ENCODE results near the gene PEG3. TPM values are rescaled to one million over a fixed set of nuclear protein-coding genes. Genes with fewer than 3 reads are reported as not detected.
A peak's percentile ranks its signal among the peaks of the same experiment; 100 is the strongest.

Gene PEG3
- total and polyA plus RNA-seq, 2 of the 13 experiments (the other 11 are each of a cell fraction or from before 2014, with no cell fraction given): 217 to 394 TPM

- TF ChIP-seq TFDP1 (CRISPR knock-in tag; IDR thresholded peaks at IDR 0.05; ENCODE audit: borderline replicate concordance): peak; percentile 83
- peak; percentile 79; the same call in 1 of the 2 replicates for TF ChIP-seq ZNF609 (CRISPR knock-in tag; IDR thresholded peaks at IDR 0.05; ENCODE audit: borderline replicate concordance)
- no peak for TF ChIP-seq HIVEP1 (CRISPR knock-in tag; IDR thresholded peaks at IDR 0.05)
- no peak for TF ChIP-seq PAWR (CRISPR knock-in tag; IDR thresholded peaks at IDR 0.05; ENCODE audit: borderline replicate concordance)
- no peak for TF ChIP-seq MBD4 (IDR thresholded peaks at IDR 0.05; ENCODE audit: borderline replicate concordance, low read length)
- peak; percentile 97 for TF ChIP-seq ZNF343 (CRISPR knock-in tag; IDR thresholded peaks at IDR 0.05)
- peak; percentile 81; the same call in 1 of the 2 replicates for TF ChIP-seq ZNF782 (CRISPR knock-in tag; IDR thresholded peaks at IDR 0.05; ENCODE audit: borderline replicate concordance)
- TF ChIP-seq DNMT3B (CRISPR knock-in tag; conservative IDR thresholded peaks at IDR 0.05): no peak
- TF ChIP-seq ZNF138 (CRISPR knock-in tag; IDR thresholded peaks at IDR 0.05; ENCODE audit: low read depth): 0 out of 2 replicates have a peak, but pooled peaks have one; percentile 17
- TF ChIP-seq ZNF704 (CRISPR knock-in tag; IDR thresholded peaks at IDR 0.05; ENCODE audit: borderline replicate concordance): no peak
- no peak for TF ChIP-seq ZBTB1 (CRISPR knock-in tag; IDR thresholded peaks at IDR 0.05; ENCODE audit: borderline replicate concordance)
- no peak for TF ChIP-seq ZBTB49 (CRISPR knock-in tag; IDR thresholded peaks at IDR 0.05; ENCODE audit: borderline replicate concordance)
- TF ChIP-seq SALL1 (CRISPR knock-in tag; IDR thresholded peaks at IDR 0.05): peak; percentile 91
- TF ChIP-seq GTF3A (CRISPR knock-in tag; conservative IDR thresholded peaks at IDR 0.05): peak; percentile 82; the same call in 1 of the 2 replicates
- no peak for TF ChIP-seq TEF (CRISPR knock-in tag; IDR thresholded peaks at IDR 0.05)
- TF ChIP-seq MATR3 (CRISPR knock-in tag; IDR thresholded peaks at IDR 0.05): no peak
Observed at GRCh38 chr19:56880592-56881190, 40.2 kb upstream of the PEG3 start (continued).

Measured in HepG2 (cell line).